Activated T-helper 17 cell treated with anti-CD3 and anti-CD28 coated beads, Interleukin-2, amount 50 U/mL, for 72 hours (primary cell): ENCODE data around the gene ABCD3. TPM values are rescaled to one million over a fixed set of nuclear protein-coding genes. Genes with fewer than 3 reads are reported as not detected.

Experiments used
- total RNA-seq, 2 donors: library from RNA; stranded (reverse); gene quantifications; one replicate each; pipeline ENCODE4 v1.2.3, GENCODE V29; 2022

Gene ABCD3
- total RNA-seq, 2 donors from 2014 or later: 18.8 to 27.6 TPM

Other genes with a start within 250 kb of the ABCD3 start
- gene ARHGAP29, start 180.8 kb upstream of the ABCD3 start, total RNA-seq: not detected
- not detected for gene F3, start 123.4 kb downstream of the ABCD3 start, total RNA-seq